ENCODE data around the gene ASCL5.

ASCL5 gene

DNA sequence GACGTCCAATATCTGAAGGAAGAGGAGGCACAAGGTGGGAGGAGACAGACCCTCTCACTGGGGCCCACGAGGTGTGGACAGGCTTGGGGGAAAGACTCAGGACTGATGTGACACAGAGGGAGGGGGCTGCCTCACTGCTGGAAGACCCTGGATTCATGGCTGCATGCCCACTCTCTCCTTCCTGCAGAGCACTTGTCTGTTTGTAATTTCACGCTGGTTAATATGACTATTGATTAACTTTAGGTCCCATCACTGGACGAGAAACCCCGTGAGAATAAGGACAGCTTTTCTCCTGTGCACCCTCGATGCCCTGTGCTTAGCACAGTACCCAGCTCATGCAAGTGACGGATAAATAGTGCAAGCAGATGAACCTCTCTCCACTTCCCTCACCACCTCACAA is 49.9 kb downstream of the ASCL5 start:
- no peaks in the 10 kb centered on the region for H3K36me3 Mint-ChIP-seq (ENCODE audit: insufficient read depth)
- peaks cover 9% of the 10 kb centered on the region for H3K27me3 Mint-ChIP-seq
- no peak for DNase-seq (ENCODE audit: low spot score in 2 of 2)
- H3K4me3 Mint-ChIP-seq = no peak overlapping the region
- no peaks in the 10 kb centered on the region for H3K4me1 Mint-ChIP-seq
- H3K9me3 Mint-ChIP-seq = no peaks in the 10 kb centered on the region
- ATAC-seq (replicated peaks; ENCODE audit: extremely low read depth, poor library complexity, severe bottlenecking) = no peak
- H3K27ac Mint-ChIP-seq (ENCODE audit: low read depth) = no peak overlapping the region

- no peaks in the 10 kb centered on the region for H3K36me3 Mint-ChIP-seq (ENCODE audit: insufficient read depth)
- no peak overlapping the region for H3K27ac Mint-ChIP-seq (ENCODE audit: low read depth)
- H3K9me3 Mint-ChIP-seq = no peaks in the 10 kb centered on the region
- ATAC-seq (replicated peaks; ENCODE audit: extremely low read depth, poor library complexity, severe bottlenecking) = no peak
- H3K4me1 Mint-ChIP-seq = peaks cover 8% of the 10 kb centered on the region
- H3K27me3 Mint-ChIP-seq = peaks cover 9% of the 10 kb centered on the region
- DNase-seq (ENCODE audit: low spot score in 2 of 2) = no peak
- H3K4me3 Mint-ChIP-seq = no peak overlapping the region
These were observed 50.9 kb downstream of the ASCL5 start for GRCh38 chr1:201076092-201076491.

DNA sequence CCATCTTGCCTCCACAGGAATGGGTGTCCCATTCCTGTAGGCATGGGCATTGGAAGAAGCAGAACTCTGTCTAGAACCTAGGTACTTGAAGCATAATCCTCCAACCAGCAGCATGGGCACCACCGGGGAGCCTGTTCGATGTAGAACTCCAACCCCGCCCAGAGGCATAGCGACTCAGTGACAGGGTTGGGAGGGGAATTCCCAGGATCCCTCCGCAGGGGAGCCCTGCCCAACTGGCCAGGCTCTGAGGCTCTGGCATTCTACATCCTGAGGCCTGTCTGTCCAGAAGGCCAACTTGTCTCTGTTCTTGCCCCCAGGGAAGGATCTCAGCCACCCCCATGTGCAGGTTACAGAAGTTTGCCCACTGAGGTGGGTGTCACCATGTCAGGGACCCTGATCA is 53.0 kb downstream of the ASCL5 start:
- DNase-seq (ENCODE audit: low spot score in 2 of 2) (no peak), ATAC-seq (replicated peaks; ENCODE audit: extremely low read depth, poor library complexity, severe bottlenecking) (no peak)
- Mint-ChIP-seq H3K36me3 (ENCODE audit: insufficient read depth) (no peaks in the 10 kb centered on the region), H3K27ac (ENCODE audit: low read depth) (no peak overlapping the region), H3K9me3 (no peaks in the 10 kb centered on the region), H3K27me3 (peaks cover 16% of the 10 kb centered on the region), H3K4me1 (peaks cover 8% of the 10 kb centered on the region), H3K4me3 (no peak overlapping the region)

DNA sequence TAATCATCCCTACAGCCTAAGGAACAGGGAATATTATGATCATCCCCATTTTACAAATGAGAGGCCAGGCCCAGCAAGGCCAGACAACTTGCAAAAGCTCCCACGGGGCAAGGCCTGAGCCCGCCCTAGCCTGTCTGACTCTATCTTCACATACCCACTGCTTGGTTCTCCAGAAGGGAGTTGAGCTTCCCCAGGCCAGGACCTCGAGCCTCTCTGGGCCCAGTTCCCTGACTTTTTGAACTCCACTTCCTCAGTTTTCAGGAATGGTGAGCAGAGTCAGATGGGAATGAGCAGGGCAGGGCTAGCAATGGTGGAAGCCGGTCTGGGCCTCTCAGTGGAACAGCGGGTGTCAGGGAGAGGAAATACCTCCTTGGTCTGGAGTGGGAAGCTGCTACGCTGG is 54.1 kb downstream of the ASCL5 start:
- Mint-ChIP-seq H3K27ac (ENCODE audit: low read depth) (no peak overlapping the region), H3K4me3 (no peak overlapping the region), H3K9me3 (no peaks in the 10 kb centered on the region), H3K27me3 (peaks cover 9% of the 10 kb centered on the region), H3K4me1 (peaks cover 8% of the 10 kb centered on the region), H3K36me3 (ENCODE audit: insufficient read depth) (no peaks in the 10 kb centered on the region)
- DNase-seq (ENCODE audit: low spot score in 2 of 2) = no peak
- no peak for ATAC-seq (replicated peaks; ENCODE audit: extremely low read depth, poor library complexity, severe bottlenecking)

DNA sequence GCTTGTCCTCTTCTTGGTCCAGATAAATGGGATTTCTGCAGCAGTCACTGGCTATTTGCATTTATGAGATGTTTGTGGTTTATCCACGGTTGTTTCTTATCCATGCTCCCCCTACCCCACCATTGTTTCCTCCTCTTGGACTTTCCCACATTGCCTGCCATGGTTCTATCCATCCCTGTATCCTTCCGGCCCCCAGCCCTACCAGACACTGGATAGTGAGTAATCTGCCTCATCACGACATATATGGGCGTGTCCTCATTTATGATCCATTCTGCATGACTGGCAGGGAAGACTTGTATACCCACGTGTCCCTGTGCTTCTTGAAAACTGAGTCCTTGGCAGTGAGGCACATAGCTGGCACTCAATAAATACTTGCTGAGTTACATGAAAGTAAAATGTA is 54.8 kb downstream of the ASCL5 start:
- Mint-ChIP-seq H3K4me1 (peaks cover 8% of the 10 kb centered on the region), H3K36me3 (ENCODE audit: insufficient read depth) (no peaks in the 10 kb centered on the region), H3K4me3 (no peak overlapping the region), H3K27ac (ENCODE audit: low read depth) (no peak overlapping the region), H3K9me3 (no peaks in the 10 kb centered on the region), H3K27me3 (peaks cover 16% of the 10 kb centered on the region)
- no peak for ATAC-seq (replicated peaks; ENCODE audit: extremely low read depth, poor library complexity, severe bottlenecking)
- DNase-seq (ENCODE audit: low spot score in 2 of 2) = no peak

GRCh38 chr1:201069636-201070035 is 57.3 kb downstream of the ASCL5 start:
- peaks cover 26% of the 10 kb centered on the region for H3K27me3 Mint-ChIP-seq
- no peak overlapping the region for H3K4me3 Mint-ChIP-seq
- no peaks in the 10 kb centered on the region for H3K36me3 Mint-ChIP-seq (ENCODE audit: insufficient read depth)
- no peak for DNase-seq (ENCODE audit: low spot score in 2 of 2)
- no peak for ATAC-seq (replicated peaks; ENCODE audit: extremely low read depth, poor library complexity, severe bottlenecking)
- H3K9me3 Mint-ChIP-seq = no peaks in the 10 kb centered on the region
- no peak overlapping the region for H3K27ac Mint-ChIP-seq (ENCODE audit: low read depth)
- peaks cover 8% of the 10 kb centered on the region for H3K4me1 Mint-ChIP-seq

DNA sequence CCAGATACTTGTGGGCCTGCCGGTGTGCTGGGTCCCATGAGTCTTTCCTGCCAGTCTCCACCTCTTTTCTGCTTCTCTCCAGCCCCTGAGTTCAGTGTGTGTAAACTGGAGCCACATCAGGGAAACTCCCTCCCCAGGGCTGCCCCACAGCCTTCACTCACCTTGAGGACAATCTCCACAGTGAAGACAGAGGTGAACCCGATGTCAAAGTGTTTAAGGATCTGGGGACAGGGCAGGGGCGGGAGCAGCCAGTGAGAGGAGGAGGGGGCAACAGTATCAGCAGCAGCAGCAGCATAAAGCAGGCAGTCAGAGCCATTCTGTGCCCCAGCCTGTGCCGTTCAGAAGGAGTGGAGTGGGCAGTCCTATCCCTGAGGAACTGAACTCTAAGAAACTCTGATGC is 58.0 kb downstream of the ASCL5 start:
- ATAC-seq (replicated peaks; ENCODE audit: extremely low read depth, poor library complexity, severe bottlenecking) (no peak), DNase-seq (ENCODE audit: low spot score in 2 of 2) (no peak)
- H3K36me3 Mint-ChIP-seq (ENCODE audit: insufficient read depth) = no peaks in the 10 kb centered on the region
- no peaks in the 10 kb centered on the region for H3K9me3 Mint-ChIP-seq
- H3K27me3 Mint-ChIP-seq = peaks cover 26% of the 10 kb centered on the region
- no peak overlapping the region for H3K4me3 Mint-ChIP-seq
- H3K4me1 Mint-ChIP-seq = peaks cover 8% of the 10 kb centered on the region
- H3K27ac Mint-ChIP-seq (ENCODE audit: low read depth) = no peak overlapping the region

DNA sequence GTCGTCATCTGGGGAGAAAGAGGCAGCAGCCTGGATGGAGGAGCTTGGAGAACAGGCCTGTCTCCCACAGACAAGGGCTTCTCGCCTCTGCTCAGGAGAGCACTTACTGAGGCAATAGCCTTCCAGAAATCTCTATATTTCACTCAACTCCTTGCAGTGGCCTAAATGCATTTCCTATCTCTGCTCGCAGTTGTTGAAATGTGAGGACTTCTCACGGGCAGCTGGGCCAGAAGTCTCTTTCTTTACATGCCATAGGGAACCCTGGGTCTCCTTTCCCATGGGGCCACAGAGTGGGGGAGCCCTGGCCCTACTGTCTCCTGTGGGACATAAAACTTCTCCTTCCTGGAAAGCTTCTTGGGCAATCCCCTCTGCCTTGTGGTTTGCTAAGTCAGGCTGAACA is 60.0 kb downstream of the ASCL5 start:
- peaks cover 8% of the 10 kb centered on the region for H3K4me1 Mint-ChIP-seq
- H3K9me3 Mint-ChIP-seq = no peaks in the 10 kb centered on the region
- H3K27ac Mint-ChIP-seq (ENCODE audit: low read depth) = no peak overlapping the region
- peaks cover 26% of the 10 kb centered on the region for H3K27me3 Mint-ChIP-seq
- no peaks in the 10 kb centered on the region for H3K36me3 Mint-ChIP-seq (ENCODE audit: insufficient read depth)
- DNase-seq (ENCODE audit: low spot score in 2 of 2) = no peak
- H3K4me3 Mint-ChIP-seq = no peak overlapping the region
- ATAC-seq (replicated peaks; ENCODE audit: extremely low read depth, poor library complexity, severe bottlenecking) = no peak

DNA sequence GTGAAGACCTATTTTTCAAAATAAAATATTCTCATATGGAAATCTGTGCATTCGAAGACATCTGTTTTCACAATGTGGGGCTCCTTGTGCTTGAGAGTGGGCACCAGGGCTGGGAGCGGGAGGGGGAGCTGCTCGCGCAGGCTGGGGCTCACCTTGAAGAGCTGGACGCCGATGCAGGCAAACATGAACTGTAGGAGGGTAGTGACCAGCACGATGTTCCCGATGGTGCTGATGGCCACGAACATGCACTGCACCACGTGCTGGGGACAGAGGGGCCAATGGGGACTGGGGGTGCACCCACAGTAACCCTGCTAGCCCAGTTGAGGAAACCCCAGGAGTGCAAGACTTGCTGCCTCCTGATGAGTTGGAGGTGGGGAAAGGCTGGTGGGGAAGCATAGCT is 61.3 kb downstream of the ASCL5 start:
- Mint-ChIP-seq H3K9me3 (no peaks in the 10 kb centered on the region), H3K27ac (ENCODE audit: low read depth) (no peak overlapping the region), H3K4me3 (no peak overlapping the region), H3K4me1 (no peaks in the 10 kb centered on the region), H3K36me3 (ENCODE audit: insufficient read depth) (no peaks in the 10 kb centered on the region), H3K27me3 (peaks cover 26% of the 10 kb centered on the region)
- no peak for ATAC-seq (replicated peaks; ENCODE audit: extremely low read depth, poor library complexity, severe bottlenecking)
- no peak for DNase-seq (ENCODE audit: low spot score in 2 of 2)

- no peak overlapping the region for H3K27ac Mint-ChIP-seq (ENCODE audit: low read depth)
- peaks cover 26% of the 10 kb centered on the region for H3K27me3 Mint-ChIP-seq
- H3K36me3 Mint-ChIP-seq (ENCODE audit: insufficient read depth) = no peaks in the 10 kb centered on the region
- no peak overlapping the region for H3K4me3 Mint-ChIP-seq
- ATAC-seq (replicated peaks; ENCODE audit: extremely low read depth, poor library complexity, severe bottlenecking) (no peak), DNase-seq (ENCODE audit: low spot score in 2 of 2) (no peak)
- H3K9me3 Mint-ChIP-seq = no peaks in the 10 kb centered on the region
- no peaks in the 10 kb centered on the region for H3K4me1 Mint-ChIP-seq
These were observed 62.2 kb downstream of the ASCL5 start for GRCh38 chr1:201064806-201065205.

Measured in central memory CD8-positive, alpha-beta T cell (primary cell).